ENCODE results near the gene HTR1D.

HTR1D gene

GRCh38 chr1:23166854-23167253 is 50.4 kb downstream of the HTR1D start:
- peaks cover 43% of the 10 kb centered on the region for H3K4me1 Mint-ChIP-seq (ENCODE audit: low read depth)
- DNase-seq = no peak
- H3K4me3 Mint-ChIP-seq = peak overlapping the region; percentile 84
- peaks cover 5% of the 10 kb centered on the region for H3K36me3 Mint-ChIP-seq (ENCODE audit: low read depth)
- H3K27ac Mint-ChIP-seq = no peak overlapping the region
- no peaks in the 10 kb centered on the region for H3K9me3 Mint-ChIP-seq
- H3K27me3 Mint-ChIP-seq = no peaks in the 10 kb centered on the region

GRCh38 chr1:23163395-23163794 is 53.9 kb downstream of the HTR1D start:
- H3K4me1 Mint-ChIP-seq (ENCODE audit: low read depth) = peaks cover 36% of the 10 kb centered on the region
- H3K4me3 Mint-ChIP-seq = no peak overlapping the region
- H3K27ac Mint-ChIP-seq = no peak overlapping the region
- no peaks in the 10 kb centered on the region for H3K27me3 Mint-ChIP-seq
- DNase-seq = no peak
- no peaks in the 10 kb centered on the region for H3K9me3 Mint-ChIP-seq
- H3K36me3 Mint-ChIP-seq (ENCODE audit: low read depth) = peaks cover 4% of the 10 kb centered on the region

- Mint-ChIP-seq H3K27me3 (no peaks in the 10 kb centered on the region), H3K4me3 (no peak overlapping the region), H3K36me3 (ENCODE audit: low read depth) (peaks cover 4% of the 10 kb centered on the region), H3K9me3 (no peaks in the 10 kb centered on the region), H3K4me1 (ENCODE audit: low read depth) (peaks cover 25% of the 10 kb centered on the region), H3K27ac (no peak overlapping the region)
- DNase-seq = no peak
These were observed 57.1 kb downstream of the HTR1D start for GRCh38 chr1:23159963-23160877.

- Mint-ChIP-seq H3K4me3 (no peak overlapping the region), H3K27me3 (no peaks in the 10 kb centered on the region), H3K9me3 (no peaks in the 10 kb centered on the region), H3K27ac (no peak overlapping the region), H3K36me3 (ENCODE audit: low read depth) (peaks cover 4% of the 10 kb centered on the region), H3K4me1 (ENCODE audit: low read depth) (peaks cover 16% of the 10 kb centered on the region)
- DNase-seq = no peak
These were observed 60.4 kb downstream of the HTR1D start for GRCh38 chr1:23156940-23157339.

GRCh38 chr1:23152966-23153684 is 64.2 kb downstream of the HTR1D start:
- no peak for DNase-seq
- peaks cover 31% of the 10 kb centered on the region for H3K4me1 Mint-ChIP-seq (ENCODE audit: low read depth)
- H3K36me3 Mint-ChIP-seq (ENCODE audit: low read depth) = peaks cover 4% of the 10 kb centered on the region
- H3K27me3 Mint-ChIP-seq = no peaks in the 10 kb centered on the region
- no peaks in the 10 kb centered on the region for H3K9me3 Mint-ChIP-seq
- H3K4me3 Mint-ChIP-seq = no peak overlapping the region
- no peak overlapping the region for H3K27ac Mint-ChIP-seq

GRCh38 chr1:23150742-23151141 is 66.6 kb downstream of the HTR1D start:
- no peaks in the 10 kb centered on the region for H3K9me3 Mint-ChIP-seq
- peaks cover 38% of the 10 kb centered on the region for H3K4me1 Mint-ChIP-seq (ENCODE audit: low read depth)
- no peak for DNase-seq
- H3K4me3 Mint-ChIP-seq = no peak overlapping the region
- no peak overlapping the region for H3K27ac Mint-ChIP-seq
- peaks cover 4% of the 10 kb centered on the region for H3K36me3 Mint-ChIP-seq (ENCODE audit: low read depth)
- H3K27me3 Mint-ChIP-seq = no peaks in the 10 kb centered on the region

GRCh38 chr1:23150125-23150524 is 67.2 kb downstream of the HTR1D start:
- no peak for DNase-seq
- H3K36me3 Mint-ChIP-seq (ENCODE audit: low read depth) = peaks cover 4% of the 10 kb centered on the region
- no peak overlapping the region for H3K4me3 Mint-ChIP-seq
- no peaks in the 10 kb centered on the region for H3K9me3 Mint-ChIP-seq
- H3K27ac Mint-ChIP-seq = no peak overlapping the region
- H3K27me3 Mint-ChIP-seq = no peaks in the 10 kb centered on the region
- H3K4me1 Mint-ChIP-seq (ENCODE audit: low read depth) = peaks cover 34% of the 10 kb centered on the region

- DNase-seq = no peak
- peaks cover 4% of the 10 kb centered on the region for H3K36me3 Mint-ChIP-seq (ENCODE audit: low read depth)
- H3K4me3 Mint-ChIP-seq = no peak overlapping the region
- peaks cover 38% of the 10 kb centered on the region for H3K4me1 Mint-ChIP-seq (ENCODE audit: low read depth)
- no peaks in the 10 kb centered on the region for H3K9me3 Mint-ChIP-seq
- H3K27ac Mint-ChIP-seq = no peak overlapping the region
- H3K27me3 Mint-ChIP-seq = no peaks in the 10 kb centered on the region
These were observed 68.2 kb downstream of the HTR1D start for GRCh38 chr1:23149114-23149513.

GRCh38 chr1:23148084-23148483 is 69.2 kb downstream of the HTR1D start:
- Mint-ChIP-seq H3K4me1 (ENCODE audit: low read depth) (peaks cover 36% of the 10 kb centered on the region), H3K27ac (peak overlapping the region; percentile 91), H3K4me3 (peak overlapping the region; percentile 56), H3K36me3 (ENCODE audit: low read depth) (peaks cover 6% of the 10 kb centered on the region), H3K9me3 (no peaks in the 10 kb centered on the region), H3K27me3 (no peaks in the 10 kb centered on the region)
- no peak for DNase-seq
